HepG2 (cell line): ENCODE data around the gene CENPL. TPM values are rescaled to one million over a fixed set of nuclear protein-coding genes. Genes with fewer than 3 reads are reported as not detected.

Source experiments
- AKNA ChIP-seq: sonication (generic); formaldehyde crosslinking; IDR thresholded peaks from 2 replicates; pipeline ENCODE4 v1.4.0; 2020; ENCODE audit warnings: missing genetic modification reagents, borderline replicate concordance
- DMTF1 ChIP-seq: sonication (generic); formaldehyde crosslinking; IDR thresholded peaks from 2 replicates; pipeline ENCODE4 v1.4.0; 2020; ENCODE audit warnings: mild to moderate bottlenecking, missing genetic modification reagents
- GATA4 ChIP-seq: sonication (generic); IDR thresholded peaks from 2 replicates; pipeline ENCODE4 v1.6.1; 2016; ENCODE audit warnings: antibody characterized with exemption, low read depth, borderline replicate concordance
- HMG20B ChIP-seq: conservative IDR thresholded peaks from 2 replicates; pipeline ENCODE4 v1.6.1; 2016; ENCODE audit warnings: missing genetic modification reagents, missing compliant biosample characterization
- NFYB ChIP-seq: sonication (generic); formaldehyde crosslinking; IDR thresholded peaks from 2 replicates; pipeline ENCODE4 v1.4.0; 2020; ENCODE audit warnings: missing genetic modification reagents
- NR2F1 ChIP-seq, 2 experiments: fragments of 450-650 bp in 1 of 2; formaldehyde crosslinking in 1 of 2; IDR thresholded peaks; 2 replicates each; pipeline versions ENCODE4 v1.5.0 to v1.6.1; 2016 to 2020; ENCODE audit warnings: mild to moderate bottlenecking in 1 of 2, missing compliant biosample characterization in 1 of 2, missing genetic modification reagents in 1 of 2, moderate library complexity in 1 of 2
- PRDM15 ChIP-seq: sonication (generic); formaldehyde crosslinking; IDR thresholded peaks from 2 replicates; pipeline ENCODE4 v1.4.0; 2020; ENCODE audit warnings: missing genetic modification reagents
- RFX5 ChIP-seq: IDR thresholded peaks from 2 replicates; pipeline ENCODE4 v1.6.1; 2011; ENCODE audit warnings: low read depth, low read length, improper control_type of control experiment
- SIN3B ChIP-seq: fragments of 150-350 bp; IDR thresholded peaks from 2 replicates; pipeline ENCODE4 v1.6.1; 2014; ENCODE audit warnings: low read length
- TARDBP ChIP-seq: sonication (generic); formaldehyde crosslinking; IDR thresholded peaks from 2 replicates; pipeline ENCODE4 v1.8.0; 2022; ENCODE audit warnings: mild to moderate bottlenecking, missing genetic modification reagents
- THRA ChIP-seq: sonication (generic); formaldehyde crosslinking; IDR thresholded peaks from 2 replicates; pipeline ENCODE4 v1.4.0; 2020; ENCODE audit warnings: missing genetic modification reagents, borderline replicate concordance
- ZBTB25 ChIP-seq: IDR thresholded peaks from 2 replicates; pipeline ENCODE4 v1.6.1; 2018; ENCODE audit warnings: missing genetic modification reagents
- ZNF224 ChIP-seq: sonication (generic); formaldehyde crosslinking; IDR thresholded peaks from 2 replicates; pipeline ENCODE4 v1.5.0; 2020; ENCODE audit warnings: mild to moderate bottlenecking, missing genetic modification reagents
- ZNF564 ChIP-seq: sonication (generic); formaldehyde crosslinking; IDR thresholded peaks from 2 replicates; pipeline ENCODE4 v1.8.1; 2023; ENCODE audit warnings: mild to moderate bottlenecking, missing genetic modification reagents
- ZNF709 ChIP-seq: sonication (generic); formaldehyde crosslinking; IDR thresholded peaks from 2 replicates; pipeline ENCODE4 v1.5.0; 2020; ENCODE audit warnings: mild to moderate bottlenecking, missing genetic modification reagents
- polyA plus RNA-seq, 8 experiments: library from polyadenylated mRNA; depleted of rRNA in 3 of 8; stranded (reverse) in 7 of 8; unstranded in 1 of 8; fragments of >200 nt; fragmentation: Illumina TruSeq in 4 of 8; extraction: Trizol in 4 of 8; gene quantifications; 2 replicates each; pipeline versions ENCODE4 v1.2.1 to v1.2.3, GENCODE V29; 2011 to 2016; ENCODE audit warnings: low read depth in 4 of 8, missing spikeins in 1 of 8, mixed read lengths in 1 of 8; ENCODE audit not compliant: insufficient read depth in 1 of 8
- total RNA-seq, 5 experiments: library from RNA; depleted of rRNA; stranded (reverse); fragments of >200 nt; fragmentation: Illumina TruSeq; extraction: Trizol; gene quantifications; 2 replicates each; pipeline ENCODE4 v1.2.3, GENCODE V29; 2016; ENCODE audit warnings: low read depth in 1 of 5

Gene CENPL
- total and polyA plus RNA-seq, 2 of the 13 experiments (the other 11 are each of a cell fraction or from before 2014, with no cell fraction given) = 4.4 to 14.2 TPM

- TF ChIP-seq AKNA (CRISPR knock-in tag) (peak; percentile 20; the same call in 1 of the 2 replicates), ZNF709 (CRISPR knock-in tag) (0 out of 2 replicates have a peak, but pooled peaks have one; percentile 41), NFYB (CRISPR knock-in tag) (peak; percentile 57), DMTF1 (CRISPR knock-in tag) (0 out of 2 replicates have a peak, but pooled peaks have one; percentile 36), RFX5 (peak; percentile 86), THRA (CRISPR knock-in tag) (0 out of 2 replicates have a peak, but pooled peaks have one; percentile 46), HMG20B (0 out of 2 replicates have a peak, but pooled peaks have one; percentile 58), SIN3B (peak; percentile 58; the same call in 1 of the 2 replicates), ZNF564 (CRISPR knock-in tag) (0 out of 2 replicates have a peak, but pooled peaks have one; percentile 6), NR2F1 (CRISPR knock-in tag; IDR thresholded peaks at IDR 0.05) (no peak; a peak in 1 of 4 replicates), TARDBP (CRISPR knock-in tag) (0 out of 2 replicates have a peak, but pooled peaks have one; percentile 10), ZNF224 (CRISPR knock-in tag) (0 out of 2 replicates have a peak, but pooled peaks have one; percentile 41), GATA4 (peak; percentile 88), PRDM15 (CRISPR knock-in tag) (no peak), ZBTB25 (CRISPR knock-in tag) (peak; percentile 22; the same call in 1 of the 2 replicates)
These were observed 43.1 kb upstream of the CENPL start, which contains the start of gene GAS5 (continued) for GRCh38 chr1:173867753-173868265.
